H1 (cell line): ENCODE measurements around the gene NET1. TPM values are rescaled to one million over a fixed set of nuclear protein-coding genes. Genes with fewer than 3 reads are reported as not detected.

ENCODE experiments used
- CTCF ChIA-PET: fragments of 300-600 bp; sonication (Branson Sonifier 250); formaldehyde crosslinking; loops from one replicate; lab custom pipeline; 2021; ENCODE audit not compliant: partially characterized antibody; lab: Charles Lee
- POLR2A ChIA-PET: fragments of 300-600 bp; sonication (Branson Sonifier 250); formaldehyde crosslinking; loops from one replicate; lab custom pipeline; 2021; ENCODE audit warnings: inconsistent platforms; ENCODE audit not compliant: partially characterized antibody; lab: Charles Lee
- DNase-seq, 2 experiments: peaks; one replicate each; pipeline versions ENCODE4 v3.0.0 to v3.0.0-alpha.2; 2010 to 2022; ENCODE audit warnings: low spot score in 2 of 2, low read depth in 1 of 2, mixed read lengths in 1 of 2
- FAIRE-seq: peaks from 2 replicates; lab custom pipeline; 2011; peaks lifted over from hg19 to GRCh38; lab: Jason Lieb, UNC
- H2AFZ ChIP-seq: 2 replicates; pipeline ENCODE4 v1.8.1; 2012; ENCODE audit warnings: low read length, inconsistent platforms
- H2AK5ac ChIP-seq: 2 replicates; pipeline ENCODE4 v1.6.1; 2013; ENCODE audit warnings: low read depth, low read length
- H2BK120ac ChIP-seq: replicated peaks from 2 replicates; pipeline ENCODE3; 2013; ENCODE audit warnings: low read depth, low read length, inconsistent platforms
- H2BK12ac ChIP-seq: 2 replicates; pipeline ENCODE4 v1.6.1; 2013; ENCODE audit warnings: low read depth, low read length
- H2BK15ac ChIP-seq: 2 replicates; pipeline ENCODE4 v1.6.1; 2013; ENCODE audit warnings: low read length
- H2BK20ac ChIP-seq: 2 replicates; pipeline ENCODE4 v1.6.1; 2013; ENCODE audit warnings: low read length
- H2BK5ac ChIP-seq: 2 replicates; pipeline ENCODE4 v1.6.1; 2013; ENCODE audit warnings: low read depth, low read length
- H3K14ac ChIP-seq: 2 replicates; pipeline ENCODE4 v1.6.1; 2013; ENCODE audit warnings: inconsistent platforms; ENCODE audit not compliant: insufficient read length
- H3K18ac ChIP-seq: 2 replicates; pipeline ENCODE4 v1.6.1; 2013; ENCODE audit warnings: low read length; ENCODE audit errors: extremely low read depth
- H3K23ac ChIP-seq: 2 replicates; pipeline ENCODE4 v1.6.1; 2013; ENCODE audit warnings: inconsistent platforms; ENCODE audit not compliant: insufficient read length
- H3K23me2 ChIP-seq: 2 replicates; pipeline ENCODE4 v1.6.1; 2013; ENCODE audit warnings: low read depth, low read length
- H3K27ac ChIP-seq: 2 replicates; pipeline ENCODE4 v1.6.1; 2011; ENCODE audit warnings: low read depth, low read length, inconsistent platforms
- H3K27me3 ChIP-seq, 4 experiments: replicated peaks in 1 of 4; 1 replicate in 1 of 4; 2 replicates in 3 of 4; pipeline versions ENCODE4 v1.6.1 to v1.8.1; 2011 to 2013; ENCODE audit warnings: low read length in 3 of 4, mild to moderate bottlenecking in 3 of 4, inconsistent platforms in 2 of 4, mixed read lengths in 2 of 4, moderate library complexity in 1 of 4; ENCODE audit not compliant: control insufficient read depth in 3 of 4, insufficient read depth in 3 of 4; ENCODE audit errors: extremely low read depth in 1 of 4
- H3K36me3 ChIP-seq, 4 experiments: 2 replicates each; pipeline versions ENCODE4 v1.6.1 to v1.8.1; 2011 to 2013; ENCODE audit warnings: mild to moderate bottlenecking in 4 of 4, low read length in 3 of 4, moderate library complexity in 2 of 4, control low read depth in 1 of 4, inconsistent platforms in 1 of 4; ENCODE audit not compliant: insufficient read depth in 4 of 4, control insufficient read depth in 2 of 4
- H3K4ac ChIP-seq: replicated peaks from 2 replicates; pipeline ENCODE3; 2013; ENCODE audit warnings: low read length, low read depth, mixed read lengths, inconsistent platforms; ENCODE audit not compliant: insufficient read length
- H3K4me1 ChIP-seq, 4 experiments: replicated peaks in 1 of 4; 1 replicate in 1 of 4; 2 replicates in 3 of 4; pipeline versions ENCODE4 v1.6.1 to v1.8.1; 2011 to 2013; ENCODE audit warnings: low read length in 3 of 4, inconsistent platforms in 2 of 4, mixed read lengths in 1 of 4; ENCODE audit not compliant: insufficient read depth in 4 of 4, control insufficient read depth in 3 of 4
- H3K4me2 ChIP-seq, 2 experiments: 2 replicates each; pipeline versions ENCODE4 v1.6.1 to v1.8.1; 2011 to 2013; ENCODE audit warnings: low read depth in 2 of 2, low read length in 2 of 2, control low read depth in 1 of 2, inconsistent platforms in 1 of 2, mild to moderate bottlenecking in 1 of 2; ENCODE audit not compliant: insufficient read depth in 1 of 2
- H3K4me3 ChIP-seq, 4 experiments: fragments of 200-600, 300-600 bp in 1 of 4; sonication (generic), shearing (Covaris generic), sonication (Bioruptor Twin) in 1 of 4; 2 replicates each; pipeline versions ENCODE4 v1.5.1 to v1.8.1; 2011 to 2016; ENCODE audit warnings: low read length in 4 of 4, low read depth in 3 of 4, control low read depth in 2 of 4, inconsistent platforms in 2 of 4, mild to moderate bottlenecking in 2 of 4, mixed read lengths in 1 of 4, moderate library complexity in 1 of 4; ENCODE audit not compliant: insufficient read depth in 2 of 4; ENCODE audit errors: extremely low read depth in 1 of 4
- H3K56ac ChIP-seq: replicated peaks from 2 replicates; pipeline ENCODE3; 2013; ENCODE audit warnings: low read depth, mild to moderate bottlenecking, mixed read lengths, low read length, inconsistent platforms; ENCODE audit not compliant: insufficient read length
- H3K79me1 ChIP-seq: 2 replicates; pipeline ENCODE4 v1.6.1; 2013; ENCODE audit warnings: low read depth, low read length, control low read depth
- H3K79me2 ChIP-seq, 2 experiments: 2 replicates each; pipeline versions ENCODE4 v1.6.1 to v1.8.1; 2012 to 2013; ENCODE audit warnings: low read length in 2 of 2, mild to moderate bottlenecking in 2 of 2, inconsistent platforms in 1 of 2; ENCODE audit not compliant: insufficient read depth in 2 of 2, control insufficient read depth in 1 of 2
- H3K9ac ChIP-seq, 4 experiments: replicated peaks in 1 of 4; 1 replicate in 1 of 4; 2 replicates in 3 of 4; pipeline versions ENCODE4 v1.6.1 to v1.8.1; 2011 to 2013; ENCODE audit warnings: low read depth in 3 of 4, low read length in 3 of 4, control low read depth in 2 of 4, mild to moderate bottlenecking in 2 of 4, moderate library complexity in 2 of 4, inconsistent platforms in 1 of 4; ENCODE audit errors: extremely low read depth in 1 of 4
- H3K9me3 ChIP-seq, 2 experiments: 2 replicates each; pipeline versions ENCODE4 v1.6.1 to v1.8.1; 2012 to 2013; ENCODE audit warnings: mild to moderate bottlenecking in 2 of 2, moderate library complexity in 2 of 2, control low read depth in 1 of 2, inconsistent platforms in 1 of 2, low read depth in 1 of 2, low read length in 1 of 2, mixed read lengths in 1 of 2; ENCODE audit not compliant: insufficient read depth in 2 of 2
- H4K20me1 ChIP-seq, 2 experiments: replicated peaks in 1 of 2; 2 replicates each; pipeline versions ENCODE3 to v1.8.1; 2011 to 2013; ENCODE audit warnings: inconsistent platforms in 2 of 2, low read length in 2 of 2, mild to moderate bottlenecking in 1 of 2; ENCODE audit not compliant: insufficient read depth in 2 of 2, control insufficient read depth in 1 of 2
- H4K5ac ChIP-seq: 2 replicates; pipeline ENCODE4 v1.6.1; 2013; ENCODE audit warnings: low read length, low read depth, mixed read lengths, inconsistent platforms; ENCODE audit not compliant: insufficient read length
- H4K8ac ChIP-seq: 2 replicates; pipeline ENCODE4 v1.8.0; 2013; ENCODE audit warnings: mild to moderate bottlenecking, moderate library complexity, low read length, inconsistent platforms; ENCODE audit not compliant: insufficient read depth; ENCODE audit errors: extremely low read depth
- H4K91ac ChIP-seq: replicated peaks from 2 replicates; pipeline ENCODE3; 2013; ENCODE audit warnings: low read length, mixed read lengths, inconsistent platforms; ENCODE audit not compliant: insufficient read length
- WGBS, 2 experiments: shearing (Covaris generic) in 1 of 2; methylation state at CpG; one replicate each; pipeline versions ENCODE4 v1.1.6 to v1.1.7; 2013 to 2015; ENCODE audit warnings: low lambda C conversion rate in 2 of 2, mixed read lengths in 2 of 2, inconsistent platforms in 1 of 2, low coverage in 1 of 2, missing lambda C conversion rate in 1 of 2; ENCODE audit not compliant: insufficient replicate concordance in 2 of 2, insufficient coverage in 1 of 2, insufficient read length in 1 of 2; ENCODE audit errors: extremely low coverage in 1 of 2, missing lambda C conversion rate in 1 of 2; 5-methylcytosine and 5-hydroxymethylcytosine counted together
- polyA plus RNA-seq, 7 experiments: library from polyadenylated mRNA; depleted of rRNA in 3 of 7; stranded (reverse) in 5 of 7; unstranded in 2 of 7; fragments of >200 nt in 5 of 7; fragments of 200-250 nt in 2 of 7; gene quantifications; 1 replicate in 5 of 7; 2 replicates in 1 of 7; 4 replicates in 1 of 7; pipeline versions ENCODE4 v1.2.1 to v1.2.3, GENCODE V29; 2011 to 2013; ENCODE audit warnings: missing spikeins in 2 of 7, mixed read lengths in 2 of 7
- total RNA-seq: library from RNA; stranded (reverse); fragmentation: NEBNext Ultra II Directional; extraction: Animal tissue kit (Norgen Biotek cat#: 25700); gene quantifications from 2 replicates; pipeline ENCODE4 v1.2.1, GENCODE V29; 2021

Gene NET1
- total and polyA plus RNA-seq, 2 of the 8 experiments (the other 6 are each of a cell fraction or from before 2014, with no cell fraction given), result 21.5 to 117 TPM

- no peak for DNase-seq
- peaks cover 0 to 2% of the 10 kb centered on the region in 2 experiments; a peak in 1 of 4 replicates for H3K9me3 ChIP-seq
- no peak overlapping the region for H3K9ac ChIP-seq
- no peaks in the 10 kb centered on the region; the same call in none of the 2 replicates for H3K79me1 ChIP-seq
- no peak overlapping the region for H2BK120ac ChIP-seq
- no peak overlapping the region for H2BK20ac ChIP-seq
- H2BK12ac ChIP-seq, result no peak overlapping the region
- no peak overlapping the region for H3K27ac ChIP-seq
- H3K4me3 ChIP-seq, result no peak overlapping the region
- H4K20me1 ChIP-seq, result peaks cover 2 to 3% of the 10 kb centered on the region in 2 experiments
- H3K4me1 ChIP-seq, result peaks cover 0 to 3% (median 0%) of the 10 kb centered on the region in 4 experiments; a peak in 1 of 7 replicates
- H2AK5ac ChIP-seq, result no peak overlapping the region
- H3K23me2 ChIP-seq, result no peaks in the 10 kb centered on the region
- WGBS, 2 experiments, result 76% methylated on average over 1 of the region's 1 CpG; no CpG with 5 or more reads in 1 of the 2 experiments
- POLR2A ChIA-PET, result interaction anchor here (1.2 to 1.9 kb wide), 3 partner anchors 13 to 584 kb away, joined by 4 read pairs; no protein-coding TSS in a partner anchor
- H3K4me2 ChIP-seq, result no peak overlapping the region
- H4K91ac ChIP-seq, result no peak overlapping the region
- no peak overlapping the region for H2AFZ ChIP-seq
- H3K36me3 ChIP-seq, result peaks cover 0 to 27% (median 10%) of the 10 kb centered on the region in 4 experiments; a peak in 7 of 8 replicates
- no peak for FAIRE-seq
- no peak overlapping the region for H2BK5ac ChIP-seq
- H4K8ac ChIP-seq, result no peak overlapping the region
- CTCF ChIA-PET, result interaction anchor here (0.6 to 5.0 kb wide), 24 partner anchors 10 to 1118 kb away, joined by 3 to 43 read pairs (median 3); partner anchors contain the start of genes CALML5 and TUBAL3
- H3K79me2 ChIP-seq, result peaks cover 0 to 21% of the 10 kb centered on the region in 2 experiments; a peak in 2 of 4 replicates
- no peak overlapping the region for H3K56ac ChIP-seq
- H2BK15ac ChIP-seq, result no peak overlapping the region
- H3K18ac ChIP-seq, result no peak overlapping the region
- no peaks in the 10 kb centered on the region for H3K27me3 ChIP-seq
- H4K5ac ChIP-seq, result no peak overlapping the region
- no peak overlapping the region for H3K4ac ChIP-seq
- H3K14ac ChIP-seq, result no peak overlapping the region
- no peak overlapping the region for H3K23ac ChIP-seq
Measured at GRCh38 chr10:5433182-5433581, 20.8 kb downstream of the NET1 start.
